ENCODE data around the gene LEFTY1.

- TF ChIP-seq, protein P1, sequence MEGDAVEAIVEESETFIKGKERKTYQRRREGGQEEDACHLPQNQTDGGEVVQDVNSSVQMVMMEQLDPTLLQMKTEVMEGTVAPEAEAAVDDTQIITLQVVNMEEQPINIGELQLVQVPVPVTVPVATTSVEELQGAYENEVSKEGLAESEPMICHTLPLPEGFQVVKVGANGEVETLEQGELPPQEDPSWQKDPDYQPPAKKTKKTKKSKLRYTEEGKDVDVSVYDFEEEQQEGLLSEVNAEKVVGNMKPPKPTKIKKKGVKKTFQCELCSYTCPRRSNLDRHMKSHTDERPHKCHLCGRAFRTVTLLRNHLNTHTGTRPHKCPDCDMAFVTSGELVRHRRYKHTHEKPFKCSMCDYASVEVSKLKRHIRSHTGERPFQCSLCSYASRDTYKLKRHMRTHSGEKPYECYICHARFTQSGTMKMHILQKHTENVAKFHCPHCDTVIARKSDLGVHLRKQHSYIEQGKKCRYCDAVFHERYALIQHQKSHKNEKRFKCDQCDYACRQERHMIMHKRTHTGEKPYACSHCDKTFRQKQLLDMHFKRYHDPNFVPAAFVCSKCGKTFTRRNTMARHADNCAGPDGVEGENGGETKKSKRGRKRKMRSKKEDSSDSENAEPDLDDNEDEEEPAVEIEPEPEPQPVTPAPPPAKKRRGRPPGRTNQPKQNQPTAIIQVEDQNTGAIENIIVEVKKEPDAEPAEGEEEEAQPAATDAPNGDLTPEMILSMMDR (conservative IDR thresholded peaks at IDR 0.05; ENCODE audit: low read length) = no peak
- TF ChIP-seq EZH2phosphoT487 (IDR thresholded peaks at IDR 0.05; ENCODE audit: borderline replicate concordance) = no peak
Measured at GRCh38 chr1:225862581-225862950, 26.4 kb downstream of the LEFTY1 start.

All from Loucy (cell line).